Mesenteric fat pad (tissue), 1 donor: Measurements from ENCODE around the gene DGUOK. TPM values are rescaled to one million over a fixed set of nuclear protein-coding genes. Genes with fewer than 3 reads are reported as not detected.
A peak's percentile ranks its signal among the peaks of the same experiment; 100 is the strongest.
"Not testable (repeated sequence)": the region's sequence is repeated elsewhere in the genome, so short reads cannot be mapped to it uniquely, and the experiment has no call there.

Source experiments
- DNase-seq: peaks from one replicate; pipeline ENCODE4 v3.0.0-alpha.2; 2020; ENCODE audit warnings: low spot score
- long read RNA-seq: library from polyadenylated mRNA; unstranded; transcript quantifications from one replicate; pipeline ENCODE4 v2.0.0, GENCODE V29; 2020
- total RNA-seq: library from RNA; stranded (reverse); fragmentation: NEBNext Ultra II Directional; extraction: Animal tissue kit (Norgen Biotek cat#: 25700); gene quantifications from one replicate; pipeline ENCODE4 v1.2.1, GENCODE V29; 2021
- donor health status: DM: yes; HTN: yes; CAD: no.

The DGUOK gene
- 44.2 TPM for total RNA-seq
- long read RNA-seq, transcript DGUOK-201 (7 exons, 1,144 nt), result major isoform, 20 of 54 reads
- long read RNA-seq, transcript DGUOK-208 (6 exons, 1,029 nt), result major isoform, 20 of 54 reads
- long read RNA-seq, transcript DGUOK-203 (4 exons, 703 nt), result minor isoform, 7 of 54 reads
- long read RNA-seq, partial matches to known transcripts, result 0 of 54 reads
- long read RNA-seq, other reads (novel, unspliced or antisense), result 5 of 54 reads

GRCh38 chr2:73926493-73927327 lies at the start of gene DGUOK:
DGUOK (plus strand) TSS chr2:73926880; CDS start chr2:73926911, 31 bp downstream.
- peak; percentile 98 for DNase-seq

- no peak for DNase-seq
These were observed 49.4 kb upstream of the DGUOK start for GRCh38 chr2:73877071-73877802.

- DNase-seq, result not testable (repeated sequence)
These were observed 48.7 kb upstream of the DGUOK start for GRCh38 chr2:73877984-73878383.

- no peak for DNase-seq
These were observed 41.3 kb upstream of the DGUOK start for GRCh38 chr2:73885406-73885805.

- DNase-seq, result peak; percentile 6
These were observed 40.3 kb upstream of the DGUOK start for GRCh38 chr2:73886357-73886756.

GRCh38 chr2:73887596-73888353 lies 38.9 kb upstream of the DGUOK start:
- not testable (repeated sequence) for DNase-seq

- no peak for DNase-seq
These were observed 38.3 kb upstream of the DGUOK start for GRCh38 chr2:73888388-73888787.

- no peak for DNase-seq
These were observed 37.5 kb upstream of the DGUOK start for GRCh38 chr2:73889206-73889605.

GRCh38 chr2:73890301-73891092 lies 36.2 kb upstream of the DGUOK start:
- DNase-seq, result peak; percentile 26

- no peak for DNase-seq
These were observed 35.3 kb upstream of the DGUOK start for GRCh38 chr2:73891276-73891901.

- DNase-seq, result peak; percentile 81
These were observed 33.9 kb upstream of the DGUOK start, which contains the start of gene ACTG2 for GRCh38 chr2:73892631-73893329. ACTG2 (plus strand) TSS chr2:73893008; CDS start chr2:73901312, 8,304 bp downstream.

GRCh38 chr2:73893764-73894474 lies 32.8 kb upstream of the DGUOK start:
- DNase-seq, result no peak

GRCh38 chr2:73894475-73894850 lies 32.2 kb upstream of the DGUOK start:
- DNase-seq, result no peak

- DNase-seq, result peak; percentile 59
These were observed 31.8 kb upstream of the DGUOK start for GRCh38 chr2:73894877-73895276.

- no peak for DNase-seq
These were observed 31.2 kb upstream of the DGUOK start for GRCh38 chr2:73895473-73895872.

- peak; percentile 6 for DNase-seq
These were observed 30.1 kb upstream of the DGUOK start for GRCh38 chr2:73896362-73897239.

- no peak for DNase-seq
These were observed 29.5 kb upstream of the DGUOK start for GRCh38 chr2:73897240-73897583.

- no peak for DNase-seq
These were observed 28.7 kb upstream of the DGUOK start for GRCh38 chr2:73897934-73898333.
